HS-5 (cell line): ENCODE measurements around the gene KIAA0232.
"Not testable (repeated sequence)": the region's sequence is repeated elsewhere in the genome, so short reads cannot be mapped to it uniquely, and the experiment has no call there.

Experiments used
- DNase-seq: peaks from one replicate; pipeline ENCODE4 v3.0.0-alpha.2; 2012; ENCODE audit warnings: low read depth

The KIAA0232 gene

GRCh38 chr4:6804082-6804752 lies 21.7 kb downstream of the KIAA0232 start:
- DNase-seq: no peak

GRCh38 chr4:6806924-6807626 lies 24.5 kb downstream of the KIAA0232 start:
- no peak for DNase-seq

GRCh38 chr4:6808259-6808658 lies 25.7 kb downstream of the KIAA0232 start:
- DNase-seq: no peak

- no peak for DNase-seq
Observed at GRCh38 chr4:6811165-6811564, 28.6 kb downstream of the KIAA0232 start.

GRCh38 chr4:6812766-6813165 lies 30.2 kb downstream of the KIAA0232 start:
- DNase-seq: no peak

- DNase-seq: no peak
Observed at GRCh38 chr4:6813725-6814124, 31.2 kb downstream of the KIAA0232 start.

- DNase-seq: no peak
Observed at GRCh38 chr4:6815029-6815836, 32.7 kb downstream of the KIAA0232 start.

- DNase-seq: no peak
Observed at GRCh38 chr4:6819295-6819694, 36.8 kb downstream of the KIAA0232 start.

GRCh38 chr4:6820695-6821094 lies 38.2 kb downstream of the KIAA0232 start:
- DNase-seq: no peak

GRCh38 chr4:6824071-6824470 lies 41.5 kb downstream of the KIAA0232 start:
- DNase-seq: no peak

GRCh38 chr4:6824772-6825402 lies 42.4 kb downstream of the KIAA0232 start:
- no peak for DNase-seq

- DNase-seq: no peak
Observed at GRCh38 chr4:6825403-6825802, 42.9 kb downstream of the KIAA0232 start.

- DNase-seq: no peak
Observed at GRCh38 chr4:6826781-6827508, 44.4 kb downstream of the KIAA0232 start.

GRCh38 chr4:6829086-6829485 lies 46.6 kb downstream of the KIAA0232 start:
- no peak for DNase-seq

GRCh38 chr4:6834867-6835266 lies 52.3 kb downstream of the KIAA0232 start:
- DNase-seq: peak; percentile 9

GRCh38 chr4:6835616-6836015 lies 53.1 kb downstream of the KIAA0232 start:
- DNase-seq: not testable (repeated sequence)

GRCh38 chr4:6837106-6837505 lies 54.6 kb downstream of the KIAA0232 start:
- not testable (repeated sequence) for DNase-seq

GRCh38 chr4:6839579-6839978 lies 57.1 kb downstream of the KIAA0232 start:
- DNase-seq: no peak

- DNase-seq: no peak
Observed at GRCh38 chr4:6840062-6840976, 57.8 kb downstream of the KIAA0232 start.

GRCh38 chr4:6845027-6845426 lies 62.5 kb downstream of the KIAA0232 start:
- no peak for DNase-seq

GRCh38 chr4:6845574-6845973 lies 63.0 kb downstream of the KIAA0232 start:
- DNase-seq: no peak
